ENCODE measurements around the gene KCNG4. TPM values are rescaled to one million over a fixed set of nuclear protein-coding genes. Genes with fewer than 3 reads are reported as not detected.

The KCNG4 gene
- total RNA-seq, 1 experiment from 2014 or later: not detected

GRCh38 chr16:84207879-84208278 lies 31.9 kb downstream of the KCNG4 start (continued):
- TF ChIP-seq, protein P1, sequence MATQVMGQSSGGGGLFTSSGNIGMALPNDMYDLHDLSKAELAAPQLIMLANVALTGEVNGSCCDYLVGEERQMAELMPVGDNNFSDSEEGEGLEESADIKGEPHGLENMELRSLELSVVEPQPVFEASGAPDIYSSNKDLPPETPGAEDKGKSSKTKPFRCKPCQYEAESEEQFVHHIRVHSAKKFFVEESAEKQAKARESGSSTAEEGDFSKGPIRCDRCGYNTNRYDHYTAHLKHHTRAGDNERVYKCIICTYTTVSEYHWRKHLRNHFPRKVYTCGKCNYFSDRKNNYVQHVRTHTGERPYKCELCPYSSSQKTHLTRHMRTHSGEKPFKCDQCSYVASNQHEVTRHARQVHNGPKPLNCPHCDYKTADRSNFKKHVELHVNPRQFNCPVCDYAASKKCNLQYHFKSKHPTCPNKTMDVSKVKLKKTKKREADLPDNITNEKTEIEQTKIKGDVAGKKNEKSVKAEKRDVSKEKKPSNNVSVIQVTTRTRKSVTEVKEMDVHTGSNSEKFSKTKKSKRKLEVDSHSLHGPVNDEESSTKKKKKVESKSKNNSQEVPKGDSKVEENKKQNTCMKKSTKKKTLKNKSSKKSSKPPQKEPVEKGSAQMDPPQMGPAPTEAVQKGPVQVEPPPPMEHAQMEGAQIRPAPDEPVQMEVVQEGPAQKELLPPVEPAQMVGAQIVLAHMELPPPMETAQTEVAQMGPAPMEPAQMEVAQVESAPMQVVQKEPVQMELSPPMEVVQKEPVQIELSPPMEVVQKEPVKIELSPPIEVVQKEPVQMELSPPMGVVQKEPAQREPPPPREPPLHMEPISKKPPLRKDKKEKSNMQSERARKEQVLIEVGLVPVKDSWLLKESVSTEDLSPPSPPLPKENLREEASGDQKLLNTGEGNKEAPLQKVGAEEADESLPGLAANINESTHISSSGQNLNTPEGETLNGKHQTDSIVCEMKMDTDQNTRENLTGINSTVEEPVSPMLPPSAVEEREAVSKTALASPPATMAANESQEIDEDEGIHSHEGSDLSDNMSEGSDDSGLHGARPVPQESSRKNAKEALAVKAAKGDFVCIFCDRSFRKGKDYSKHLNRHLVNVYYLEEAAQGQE (IDR thresholded peaks at IDR 0.05; ENCODE audit: low read depth): no peak
- TF ChIP-seq ZBTB33 (IDR thresholded peaks at IDR 0.05; ENCODE audit: extremely low read depth, insufficient replicate concordance, low read length): no peak
- no peak for TF ChIP-seq CBX3 (IDR thresholded peaks at IDR 0.05; ENCODE audit: low read depth)
- TF ChIP-seq RAD21 (IDR thresholded peaks at IDR 0.05; ENCODE audit: low read depth): no peak
- TF ChIP-seq YY1 (IDR thresholded peaks at IDR 0.05; ENCODE audit: extremely low read depth, insufficient replicate concordance, low read depth, low read length): no peak
- no peak for TF ChIP-seq EZH2 (IDR thresholded peaks at IDR 0.05)
- TF ChIP-seq CEBPB (IDR thresholded peaks at IDR 0.05; ENCODE audit: low read depth): no peak
- TF ChIP-seq TCF7L2 (IDR thresholded peaks at IDR 0.05; ENCODE audit: borderline replicate concordance, extremely low read depth, insufficient read depth, insufficient read length): no peak
- no peak for TF ChIP-seq EZH2phosphoT487 (IDR thresholded peaks at IDR 0.05; ENCODE audit: borderline replicate concordance)

Data from HCT116 (cell line).